ENCODE data around the gene YIPF4. TPM values are rescaled to one million over a fixed set of nuclear protein-coding genes. Genes with fewer than 3 reads are reported as not detected.
"Not testable (repeated sequence)": the region's sequence is repeated elsewhere in the genome, so short reads cannot be mapped to it uniquely, and the experiment has no call there.

The YIPF4 gene
- total RNA-seq, 1 donor from 2014 or later = 39.4 TPM

DNA sequence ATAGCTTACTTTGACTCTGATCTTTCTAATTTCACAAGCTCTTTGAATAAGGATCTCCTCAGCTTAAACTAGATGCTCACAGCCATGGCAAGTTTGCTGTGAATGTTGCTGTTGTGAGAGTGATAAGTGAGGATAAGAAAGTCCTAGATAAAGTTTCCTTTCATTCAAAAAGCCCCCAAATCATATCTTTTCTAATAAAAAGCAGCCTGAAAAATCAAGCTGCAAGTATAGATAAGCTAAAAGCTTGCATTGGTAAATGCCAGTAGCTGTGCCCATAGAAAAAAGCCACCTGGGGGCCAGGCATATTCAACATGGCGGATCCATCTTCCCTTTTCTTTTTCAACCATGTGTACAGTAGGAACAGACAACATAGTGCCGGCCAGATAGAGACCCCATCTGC, 17.3 kb upstream of the YIPF4 start:
- Mint-ChIP-seq H3K4me1 (ENCODE audit: low read depth) (peaks cover 16% of the 10 kb centered on the region), H3K4me3 (no peak overlapping the region), H3K36me3 (ENCODE audit: low read depth) (no peaks in the 10 kb centered on the region), H3K27me3 (ENCODE audit: insufficient read depth) (no peaks in the 10 kb centered on the region), H3K9me3 (no peaks in the 10 kb centered on the region), H3K27ac (no peak overlapping the region)
- no peak for DNase-seq (ENCODE audit: low spot score)
- intact Hi-C loops (cut with micrococcal nuclease) = no loop called here

DNA sequence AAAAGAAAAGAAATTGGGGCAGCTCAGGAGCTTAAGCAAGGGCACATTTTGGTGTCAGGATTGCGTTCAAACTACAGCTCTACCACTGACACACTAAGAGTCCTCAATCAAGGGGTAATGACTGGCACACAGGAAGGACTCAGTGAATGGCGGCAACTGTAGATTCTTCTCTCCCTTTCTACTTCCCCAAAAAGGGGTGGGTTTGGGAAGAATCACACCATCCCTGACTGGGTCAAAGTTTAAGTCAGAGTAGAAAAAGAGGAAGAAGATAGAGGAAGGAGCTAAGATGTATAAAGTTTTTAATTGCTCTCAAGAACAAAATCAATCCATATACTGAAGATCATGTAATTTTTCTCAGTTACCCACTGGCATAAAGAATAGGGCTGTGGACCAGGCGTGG, 15.6 kb upstream of the YIPF4 start:
- Mint-ChIP-seq H3K4me3 (no peak overlapping the region), H3K36me3 (ENCODE audit: low read depth) (no peaks in the 10 kb centered on the region), H3K4me1 (ENCODE audit: low read depth) (peaks cover 19% of the 10 kb centered on the region), H3K27ac (no peak overlapping the region), H3K27me3 (ENCODE audit: insufficient read depth) (no peaks in the 10 kb centered on the region), H3K9me3 (no peaks in the 10 kb centered on the region)
- intact Hi-C loops (cut with micrococcal nuclease) = no loop called here
- no peak for DNase-seq (ENCODE audit: low spot score)

DNA sequence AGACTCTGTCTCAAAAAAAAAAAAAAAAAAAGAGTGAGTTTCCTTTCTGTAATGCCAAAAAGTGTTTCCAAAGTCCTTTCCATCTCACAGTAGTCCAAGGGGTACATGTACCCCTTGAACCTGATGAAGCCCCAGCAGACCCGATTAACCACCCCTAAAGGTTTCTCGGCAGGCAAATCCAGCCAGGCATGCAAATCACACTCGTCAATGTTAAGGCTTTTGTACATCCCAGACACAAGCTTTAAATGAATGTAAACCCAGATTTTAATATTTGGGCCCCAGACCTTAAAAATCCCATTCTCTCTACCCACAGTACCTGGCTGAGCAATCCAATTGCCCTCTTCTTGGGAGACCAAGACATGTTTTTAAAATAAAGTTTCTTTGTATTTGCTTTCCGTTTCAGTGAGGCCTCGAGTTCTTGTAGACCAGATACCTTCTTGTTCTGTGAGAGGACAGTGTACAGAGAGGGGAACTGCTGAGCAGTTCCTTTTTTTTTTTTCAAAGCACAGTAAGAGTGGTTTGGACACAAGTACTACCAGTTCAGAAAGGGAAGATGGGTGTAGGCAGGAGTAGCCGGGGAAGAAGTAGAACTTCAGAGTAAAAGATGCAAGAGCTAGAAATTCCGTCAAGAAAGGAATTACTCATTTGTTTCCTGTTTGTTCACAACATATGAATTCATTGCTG, 13.1 kb upstream of the YIPF4 start, which contains the start of gene NLRC4:
TSS of gene NLRC4 (minus strand) at position 465 of the 684 bp plus-strand sequence. CDS start 8,111 bp downstream, outside the sequence.
- DNase-seq (ENCODE audit: low spot score) = no peak
- peak within 1 kb of the TSS; percentile 28 for H3K4me3 Mint-ChIP-seq
- intact Hi-C loops (cut with micrococcal nuclease) = no loop called here
- H3K27me3 Mint-ChIP-seq (ENCODE audit: insufficient read depth) = peaks cover 6% of the 10 kb centered on the region
- no peaks in the 10 kb centered on the region for H3K36me3 Mint-ChIP-seq (ENCODE audit: low read depth)
- peaks cover 14% of the 10 kb centered on the region for H3K4me1 Mint-ChIP-seq (ENCODE audit: low read depth)
- no peaks in the 10 kb centered on the region for H3K9me3 Mint-ChIP-seq
- peak within 1 kb of the TSS; percentile 89 for H3K27ac Mint-ChIP-seq

DNA sequence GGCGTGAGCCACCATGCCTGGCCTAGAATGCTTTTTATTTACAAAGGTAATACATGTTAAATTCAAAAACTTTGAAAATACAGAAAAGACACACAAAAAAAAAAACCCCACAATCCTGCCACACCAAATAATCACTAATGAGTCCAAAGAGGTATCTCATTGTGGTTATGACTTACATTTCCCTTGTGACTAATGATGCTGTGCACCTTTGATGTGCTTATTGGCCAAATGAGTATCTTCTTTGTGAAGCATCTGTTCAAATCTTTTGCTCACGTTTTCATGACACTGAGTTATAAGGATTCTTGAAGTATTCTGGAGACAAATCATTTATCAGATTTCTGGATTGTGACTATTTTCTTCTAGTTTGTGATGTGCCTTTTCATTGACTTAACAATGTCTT, 6.6 kb upstream of the YIPF4 start:
- H3K36me3 Mint-ChIP-seq (ENCODE audit: low read depth) = no peaks in the 10 kb centered on the region
- no peaks in the 10 kb centered on the region for H3K4me1 Mint-ChIP-seq (ENCODE audit: low read depth)
- no peaks in the 10 kb centered on the region for H3K9me3 Mint-ChIP-seq
- peaks cover 13% of the 10 kb centered on the region for H3K27me3 Mint-ChIP-seq (ENCODE audit: insufficient read depth)
- no peak for DNase-seq (ENCODE audit: low spot score)
- intact Hi-C loops (cut with micrococcal nuclease) = loop anchor here (10.0 kb wide), 1 partner anchor 354 kb away; the partner anchor contains the start of gene TTC27
- H3K4me3 Mint-ChIP-seq = no peak overlapping the region
- H3K27ac Mint-ChIP-seq = no peak overlapping the region

DNA sequence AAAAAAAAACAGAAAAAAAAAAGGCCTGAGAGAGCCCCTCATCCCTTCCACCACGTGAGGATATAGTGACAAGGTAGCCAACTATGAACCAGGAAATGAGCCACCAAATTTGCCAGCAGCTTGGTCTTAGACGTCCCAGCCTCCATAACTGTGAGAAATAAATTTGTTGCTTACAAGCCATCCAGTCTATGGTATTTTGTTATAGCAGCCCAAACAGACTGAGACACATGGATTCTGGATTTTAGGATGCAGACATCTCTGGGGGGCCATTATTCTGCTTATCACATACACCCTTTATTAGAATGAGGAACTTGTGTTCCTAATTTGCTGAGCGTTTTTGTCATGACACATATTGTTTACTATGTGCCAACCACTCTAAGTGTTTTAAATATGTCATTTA, 5.4 kb upstream of the YIPF4 start:
- Mint-ChIP-seq H3K4me3 (no peak overlapping the region), H3K36me3 (ENCODE audit: low read depth) (no peaks in the 10 kb centered on the region), H3K4me1 (ENCODE audit: low read depth) (peaks cover 5% of the 10 kb centered on the region), H3K9me3 (no peaks in the 10 kb centered on the region), H3K27me3 (ENCODE audit: insufficient read depth) (peaks cover 13% of the 10 kb centered on the region), H3K27ac (no peak overlapping the region)
- intact Hi-C loops (cut with micrococcal nuclease) = loop anchor here (10.0 kb wide), 1 partner anchor 353 kb away; the partner anchor contains the start of gene TTC27
- no peak for DNase-seq (ENCODE audit: low spot score)

DNA sequence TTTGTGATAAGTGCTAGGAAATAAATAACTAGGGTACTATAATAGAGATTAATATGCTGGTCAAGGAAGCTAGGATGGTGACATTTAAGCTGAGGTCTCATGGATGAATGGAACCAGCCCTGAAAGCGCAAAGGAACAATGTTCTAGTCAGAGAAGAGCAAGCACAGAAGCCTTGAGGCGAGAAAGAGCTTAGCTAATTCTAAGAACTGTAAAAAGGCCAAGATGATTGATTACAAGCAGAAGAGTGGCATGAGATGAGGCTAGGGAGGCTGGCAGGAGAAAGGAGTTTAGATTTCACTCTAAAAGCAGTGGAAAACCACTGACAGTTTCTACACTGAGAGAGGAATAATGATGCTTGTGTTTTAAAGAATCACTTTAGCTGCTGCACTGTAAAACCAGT, 3.4 kb upstream of the YIPF4 start:
- Mint-ChIP-seq H3K27ac (no peak overlapping the region), H3K4me3 (no peak overlapping the region), H3K36me3 (ENCODE audit: low read depth) (peaks cover 1% of the 10 kb centered on the region), H3K9me3 (no peaks in the 10 kb centered on the region), H3K27me3 (ENCODE audit: insufficient read depth) (peaks cover 8% of the 10 kb centered on the region), H3K4me1 (ENCODE audit: low read depth) (peaks cover 10% of the 10 kb centered on the region)
- DNase-seq (ENCODE audit: low spot score) = no peak
- intact Hi-C loops (cut with micrococcal nuclease) = loop anchor here (10.0 kb wide), 1 partner anchor 351 kb away; the partner anchor contains the start of gene TTC27

DNA sequence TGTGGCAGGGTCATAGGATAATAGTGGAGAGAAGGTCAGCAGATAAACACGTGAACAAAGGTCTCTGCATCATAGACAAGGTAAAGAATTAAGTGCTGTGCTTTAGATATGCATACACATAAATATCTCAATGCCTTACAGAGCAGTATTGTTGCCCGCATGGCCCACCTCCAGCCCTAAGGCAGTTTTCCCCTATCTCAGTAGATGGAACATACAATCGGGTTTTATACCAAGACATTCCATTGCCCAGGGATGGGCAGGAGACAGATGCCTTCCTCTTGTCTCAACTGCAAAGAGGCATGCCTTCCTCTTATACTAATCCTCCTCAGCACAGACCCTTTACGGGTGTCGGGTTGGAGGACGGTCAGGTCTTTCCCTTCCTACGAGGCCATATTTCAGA, 1.9 kb upstream of the YIPF4 start:
- H3K27ac Mint-ChIP-seq; H3K27me3 Mint-ChIP-seq (ENCODE audit: insufficient read depth); H3K4me3 Mint-ChIP-seq; DNase-seq (ENCODE audit: low spot score); H3K36me3 Mint-ChIP-seq (ENCODE audit: low read depth); H3K9me3 Mint-ChIP-seq: not testable (repeated sequence)
- intact Hi-C loops (cut with micrococcal nuclease) = loop anchor here (5.0 to 10.0 kb wide), 2 partner anchors 238 to 349 kb away; partner anchors contain the start of genes DPY30 and TTC27
- peaks cover 12% of the 10 kb centered on the region for H3K4me1 Mint-ChIP-seq (ENCODE audit: low read depth)

DNA sequence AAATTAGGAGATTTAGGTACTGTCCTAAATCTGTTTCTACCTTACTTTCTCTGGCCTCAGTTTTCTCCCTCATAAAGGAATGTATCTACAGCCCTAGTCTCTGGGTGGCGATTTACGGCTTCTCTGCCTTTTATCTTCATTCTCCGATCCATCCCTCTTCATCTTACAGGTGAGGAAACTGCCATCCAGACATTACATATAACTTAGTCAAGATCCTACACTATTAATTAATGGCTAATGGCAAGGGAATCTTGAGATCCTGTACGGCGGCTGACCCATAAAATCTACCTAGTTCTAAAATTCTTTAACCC, 386 bp upstream of the YIPF4 start:
- intact Hi-C loops (cut with micrococcal nuclease) = loop anchor here (1.0 to 10.0 kb wide), 5 partner anchors 80 to 347 kb away; partner anchors contain the start of genes BIRC6, DPY30, SLC30A6 and SPAST
- no peak for DNase-seq (ENCODE audit: low spot score)
- H3K4me3 Mint-ChIP-seq = peak overlapping the region; percentile 89

DNA sequence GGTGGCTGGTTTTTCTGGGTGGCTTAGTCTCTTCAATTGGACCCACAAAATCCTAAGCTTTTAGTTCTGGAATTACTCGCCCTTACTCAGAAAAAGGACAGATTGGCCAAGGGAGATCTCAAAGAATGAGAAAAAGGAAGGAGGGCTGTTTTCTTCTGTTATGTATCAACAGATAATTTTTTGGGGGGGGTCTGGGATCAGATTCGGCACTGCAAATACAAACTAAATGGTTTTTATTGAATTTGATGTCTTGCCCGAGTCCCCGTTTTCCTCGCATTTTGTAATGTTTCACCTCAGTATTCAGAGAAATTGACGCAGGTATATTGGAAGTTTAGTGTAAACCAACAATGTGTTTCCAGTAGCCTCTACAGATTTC, 762 bp downstream of the YIPF4 start:
- Mint-ChIP-seq H3K4me3 (peak overlapping the region; percentile 89), H3K9me3 (no peaks in the 10 kb centered on the region), H3K27me3 (ENCODE audit: insufficient read depth) (peaks cover 4% of the 10 kb centered on the region), H3K27ac (peak overlapping the region; percentile 85), H3K36me3 (ENCODE audit: low read depth) (peaks cover 13% of the 10 kb centered on the region), H3K4me1 (ENCODE audit: low read depth) (peaks cover 18% of the 10 kb centered on the region)
- intact Hi-C loops (cut with micrococcal nuclease) = loop anchor here (1.0 to 10.0 kb wide), 3 partner anchors 241 to 346 kb away; partner anchors contain the start of genes DPY30, MEMO1 and TTC27
- no peak for DNase-seq (ENCODE audit: low spot score)

More for the DNA sequence above, 386 bp upstream of the YIPF4 start:
- no peaks in the 10 kb centered on the region for H3K9me3 Mint-ChIP-seq
- peaks cover 8% of the 10 kb centered on the region for H3K36me3 Mint-ChIP-seq (ENCODE audit: low read depth)
- H3K27me3 Mint-ChIP-seq (ENCODE audit: insufficient read depth) = peaks cover 4% of the 10 kb centered on the region
- peaks cover 13% of the 10 kb centered on the region for H3K4me1 Mint-ChIP-seq (ENCODE audit: low read depth)
- H3K27ac Mint-ChIP-seq = peak overlapping the region; percentile 85

DNA sequence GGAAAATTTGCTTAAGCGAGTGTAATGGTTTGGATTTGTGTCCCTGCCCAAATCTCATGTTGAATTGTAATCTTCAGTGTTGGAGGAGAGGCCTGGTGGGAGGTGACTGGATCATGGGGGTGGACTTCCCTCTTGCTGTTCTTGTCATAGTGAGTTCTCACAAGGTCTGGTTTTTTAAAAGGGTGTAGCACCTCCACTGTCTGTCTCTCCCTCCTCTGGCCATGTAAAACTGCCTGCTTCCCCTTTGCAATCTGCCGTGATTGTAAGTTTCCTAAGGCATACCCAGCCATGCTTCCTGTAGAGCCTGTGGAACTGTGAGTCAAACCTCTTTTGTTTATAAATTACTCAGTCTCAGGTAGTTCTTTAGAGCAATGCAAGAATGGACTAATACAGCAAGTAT, 6.6 kb downstream of the YIPF4 start:
- Mint-ChIP-seq H3K9me3 (no peaks in the 10 kb centered on the region), H3K4me3 (no peak overlapping the region), H3K4me1 (ENCODE audit: low read depth) (peaks cover 39% of the 10 kb centered on the region), H3K27me3 (ENCODE audit: insufficient read depth) (no peaks in the 10 kb centered on the region), H3K36me3 (ENCODE audit: low read depth) (peaks cover 23% of the 10 kb centered on the region), H3K27ac (no peak overlapping the region)
- DNase-seq (ENCODE audit: low spot score) = no peak
- intact Hi-C loops (cut with micrococcal nuclease) = no loop called here

DNA sequence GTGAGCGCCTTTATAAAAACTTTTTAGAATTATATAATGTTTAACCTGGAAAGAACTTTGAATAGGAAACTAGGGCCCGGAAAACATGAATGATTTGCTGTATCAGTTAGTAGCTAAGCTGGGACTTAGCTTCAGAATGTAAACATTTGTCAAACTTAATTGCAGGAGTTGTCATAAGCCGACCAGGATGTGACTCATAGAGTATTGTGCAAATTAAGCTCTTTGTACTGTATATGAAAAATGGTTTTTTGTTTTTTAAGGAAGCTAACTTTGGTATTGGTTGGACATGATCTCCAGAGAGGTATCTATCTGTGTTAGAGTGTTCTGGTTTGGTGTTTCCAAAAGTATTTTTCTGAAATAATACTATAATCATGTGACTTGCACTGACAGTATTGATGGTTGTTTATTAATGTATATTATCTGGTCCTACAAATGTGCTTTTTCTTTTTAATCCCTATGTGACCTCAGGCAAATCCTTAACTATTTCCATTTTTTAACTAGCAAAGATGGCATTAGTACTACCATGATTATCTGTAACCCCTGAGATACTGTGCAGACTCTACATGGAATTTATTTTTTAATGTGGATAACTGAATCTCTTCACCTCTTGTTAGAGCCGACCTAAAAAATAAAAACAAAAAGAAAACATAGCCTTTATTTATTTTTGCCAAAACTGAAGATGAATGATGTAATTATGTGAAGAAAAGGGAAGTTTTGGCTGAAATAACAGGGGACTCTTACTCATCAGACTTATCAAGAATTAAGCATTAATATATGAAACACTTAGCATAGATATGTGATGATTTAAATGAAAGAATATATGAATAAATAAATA, 11.7 kb downstream of the YIPF4 start:
- peaks cover 17% of the 10 kb centered on the region for H3K36me3 Mint-ChIP-seq (ENCODE audit: low read depth)
- DNase-seq (ENCODE audit: low spot score) = no peak
- H3K9me3 Mint-ChIP-seq = no peaks in the 10 kb centered on the region
- H3K4me1 Mint-ChIP-seq (ENCODE audit: low read depth) = peaks cover 30% of the 10 kb centered on the region
- intact Hi-C loops (cut with micrococcal nuclease) = no loop called here
- no peak overlapping the region for H3K4me3 Mint-ChIP-seq
- no peak overlapping the region for H3K27ac Mint-ChIP-seq
- H3K27me3 Mint-ChIP-seq (ENCODE audit: insufficient read depth) = no peaks in the 10 kb centered on the region

DNA sequence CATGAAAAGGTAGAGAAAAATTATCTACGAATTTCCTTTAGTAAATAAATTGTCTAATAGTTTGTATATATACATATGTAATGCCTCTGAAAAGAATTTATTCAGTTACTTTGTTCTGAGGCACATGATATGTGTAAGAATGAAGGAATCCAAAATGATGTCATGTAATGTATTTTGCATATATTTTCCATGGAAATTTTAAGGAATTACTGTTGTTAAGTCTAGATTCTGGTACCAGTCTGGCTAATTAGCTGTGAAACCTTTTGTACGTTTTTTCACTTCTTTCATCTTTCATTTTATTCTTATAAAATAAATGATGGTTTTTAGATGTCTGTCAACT, 12.3 kb downstream of the YIPF4 start:
- intact Hi-C loops (cut with micrococcal nuclease) = no loop called here
- no peak overlapping the region for H3K4me3 Mint-ChIP-seq
- no peaks in the 10 kb centered on the region for H3K9me3 Mint-ChIP-seq
- H3K27ac Mint-ChIP-seq = no peak overlapping the region
- no peak for DNase-seq (ENCODE audit: low spot score)
- H3K27me3 Mint-ChIP-seq (ENCODE audit: insufficient read depth) = no peaks in the 10 kb centered on the region
- peaks cover 24% of the 10 kb centered on the region for H3K4me1 Mint-ChIP-seq (ENCODE audit: low read depth)
- peaks cover 12% of the 10 kb centered on the region for H3K36me3 Mint-ChIP-seq (ENCODE audit: low read depth)

DNA sequence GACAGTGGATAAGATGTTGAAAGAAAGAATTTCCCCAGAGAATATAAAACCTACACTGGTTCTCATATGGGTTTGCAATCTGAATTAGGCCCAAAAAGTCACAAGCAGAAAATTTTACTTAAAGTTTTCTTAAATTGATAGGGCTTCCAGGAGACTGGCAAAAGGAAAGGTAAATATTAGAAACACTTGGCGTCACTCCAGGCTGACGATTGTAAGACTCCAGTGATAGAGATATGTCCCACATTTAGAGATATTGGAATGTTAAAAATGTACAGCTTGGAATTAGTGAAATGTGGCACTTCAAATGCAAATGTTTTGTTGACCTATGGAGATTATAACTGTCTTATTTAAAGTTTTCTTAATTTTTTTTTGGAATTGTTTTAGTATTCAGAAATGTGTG, 14.0 kb downstream of the YIPF4 start:
- Mint-ChIP-seq H3K27ac (no peak overlapping the region), H3K27me3 (ENCODE audit: insufficient read depth) (no peaks in the 10 kb centered on the region), H3K4me1 (ENCODE audit: low read depth) (peaks cover 23% of the 10 kb centered on the region), H3K9me3 (no peaks in the 10 kb centered on the region), H3K4me3 (no peak overlapping the region), H3K36me3 (ENCODE audit: low read depth) (peaks cover 18% of the 10 kb centered on the region)
- intact Hi-C loops (cut with micrococcal nuclease) = no loop called here
- no peak for DNase-seq (ENCODE audit: low spot score)
